ENCODE results near the gene ZSWIM4. TPM values are rescaled to one million over a fixed set of nuclear protein-coding genes. Genes with fewer than 3 reads are reported as not detected.
A peak's percentile ranks its signal among the peaks of the same experiment; 100 is the strongest.

The ZSWIM4 gene
- polyA plus RNA-seq, 2 of the 4 experiments (the other 2 are of a cell fraction): 1.6 to 3.4 TPM

DNA sequence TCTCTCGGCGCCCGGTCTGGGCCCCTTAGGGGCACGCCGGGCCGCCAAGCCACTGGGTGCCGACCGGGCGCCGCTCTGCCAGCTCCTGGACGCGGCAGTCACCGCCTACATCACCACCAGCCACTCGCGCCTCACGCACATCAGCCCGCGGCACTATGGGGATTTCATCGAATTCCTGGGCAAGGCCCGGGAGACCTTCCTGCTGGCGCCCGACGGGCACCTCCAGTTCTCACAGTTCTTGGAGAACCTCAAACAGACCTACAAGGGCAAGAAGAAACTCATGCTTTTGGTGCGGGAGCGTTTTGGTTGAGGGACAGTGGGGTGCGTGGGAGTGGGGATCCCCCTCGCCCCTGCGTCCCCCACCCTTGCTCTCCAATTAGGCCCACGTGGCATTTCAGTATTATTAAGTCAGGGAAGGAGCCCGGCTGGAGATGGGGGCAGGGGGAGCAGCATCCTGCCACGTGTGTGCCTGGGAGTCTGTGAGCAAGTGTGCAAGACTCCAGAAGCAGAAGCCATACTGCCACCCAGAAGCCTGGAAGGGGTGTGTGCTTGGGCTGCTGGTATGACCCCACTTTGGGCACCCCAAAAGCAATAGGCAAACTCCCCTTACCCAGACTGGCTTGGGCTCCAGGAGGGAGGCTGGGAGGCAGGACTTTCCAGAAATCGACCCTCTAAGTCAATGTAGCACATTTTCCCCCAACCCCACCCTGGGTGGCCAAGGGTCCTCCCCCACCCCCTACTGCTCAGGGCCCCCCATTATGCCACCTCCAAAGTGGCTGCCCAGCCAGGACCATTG, 35.7 kb downstream of the ZSWIM4 start:
- H3K4me1 ChIP-seq: peaks cover 30% of the 10 kb centered on the region
- WGBS (ENCODE audit: missing lambda C conversion rate): 88% methylated on average over 23 of the region's 32 CpGs
- FAIRE-seq (no peak), DNase-seq (ENCODE audit: low read depth in 1 of 2, low spot score in 1 of 2) (peak in 1 of 2 experiments; percentile 56), ATAC-seq (peak; percentile 7 to 10)
- ChIA-PET CTCF (no interaction called here), POLR2A (no interaction called here)
- no peaks in the 10 kb centered on the region for H3K9me3 ChIP-seq
- H3K27ac ChIP-seq: peak overlapping the region in 1 of 2 experiments; percentile 6; a peak in 1 of 6 replicates
- H3K4me2 ChIP-seq: no peak overlapping the region
- no peak overlapping the region for H3K4me3 ChIP-seq
- TF ChIP-seq SREBF2 (IDR thresholded peaks at IDR 0.05) (no peak), POLR2A (IDR thresholded peaks at IDR 0.05; ENCODE audit: low read length) (no peak), FOSB (CRISPR knock-in tag; IDR thresholded peaks at IDR 0.05) (peak; percentile 86; the same call in 1 of the 2 replicates), NPAS2 (CRISPR knock-in tag; IDR thresholded peaks at IDR 0.05; ENCODE audit: borderline replicate concordance) (no peak), CBX2 (IDR thresholded peaks at IDR 0.05; ENCODE audit: borderline replicate concordance, low read depth) (no peak), NR3C1 (IDR thresholded peaks at IDR 0.05) (no peak), HOXB5 (CRISPR knock-in tag; IDR thresholded peaks at IDR 0.05) (no peak), GATA3 (IDR thresholded peaks at IDR 0.05; ENCODE audit: borderline replicate concordance) (no peak), EP300 (IDR thresholded peaks at IDR 0.05) (no peak), HOXB13 (CRISPR knock-in tag; IDR thresholded peaks at IDR 0.05; ENCODE audit: low read depth) (no peak), HDAC2 (IDR thresholded peaks at IDR 0.05) (no peak), CBX8 (IDR thresholded peaks at IDR 0.05) (no peak), HOXA7 (CRISPR knock-in tag; IDR thresholded peaks at IDR 0.05) (peak; percentile 96), KDM1A (IDR thresholded peaks at IDR 0.05; ENCODE audit: low read depth) (no peak), CHD4 (IDR thresholded peaks at IDR 0.05; ENCODE audit: borderline replicate concordance) (no peak), JUN (IDR thresholded peaks at IDR 0.05) (peak in 1 of 2 experiments; percentile 9; a peak in 2 of 5 replicates), EHMT2 (IDR thresholded peaks at IDR 0.05; ENCODE audit: low read depth) (no peak), ZSCAN20 (CRISPR knock-in tag; IDR thresholded peaks at IDR 0.05) (no peak), RFX5 (IDR thresholded peaks at IDR 0.05) (no peak), ZC3H11A (IDR thresholded peaks at IDR 0.05) (no peak), MYC (IDR thresholded peaks at IDR 0.05; ENCODE audit: borderline replicate concordance, low read length) (no peak), ESRRA (IDR thresholded peaks at IDR 0.05; ENCODE audit: borderline replicate concordance, low read length) (no peak), NFE2L2 (conservative IDR thresholded peaks at IDR 0.05; ENCODE audit: low read length) (no peak), RCOR1 (IDR thresholded peaks at IDR 0.05; ENCODE audit: low read depth, low read length) (no peak), ZFP36 (IDR thresholded peaks at IDR 0.05; ENCODE audit: borderline replicate concordance, partially characterized antibody) (no peak), JUNB (IDR thresholded peaks at IDR 0.05) (no peak), SMC3 (IDR thresholded peaks at IDR 0.05) (no peak), TP53 (CRISPR knock-in tag; IDR thresholded peaks at IDR 0.05) (no peak; the same call in 1 of the 2 replicates), HEYL (CRISPR knock-in tag; IDR thresholded peaks at IDR 0.05) (no peak)
- TF ChIP-seq, protein P1, sequence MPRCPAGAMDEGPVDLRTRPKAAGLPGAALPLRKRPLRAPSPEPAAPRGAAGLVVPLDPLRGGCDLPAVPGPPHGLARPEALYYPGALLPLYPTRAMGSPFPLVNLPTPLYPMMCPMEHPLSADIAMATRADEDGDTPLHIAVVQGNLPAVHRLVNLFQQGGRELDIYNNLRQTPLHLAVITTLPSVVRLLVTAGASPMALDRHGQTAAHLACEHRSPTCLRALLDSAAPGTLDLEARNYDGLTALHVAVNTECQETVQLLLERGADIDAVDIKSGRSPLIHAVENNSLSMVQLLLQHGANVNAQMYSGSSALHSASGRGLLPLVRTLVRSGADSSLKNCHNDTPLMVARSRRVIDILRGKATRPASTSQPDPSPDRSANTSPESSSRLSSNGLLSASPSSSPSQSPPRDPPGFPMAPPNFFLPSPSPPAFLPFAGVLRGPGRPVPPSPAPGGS (IDR thresholded peaks at IDR 0.05): no peak
- TF ChIP-seq, protein P2, sequence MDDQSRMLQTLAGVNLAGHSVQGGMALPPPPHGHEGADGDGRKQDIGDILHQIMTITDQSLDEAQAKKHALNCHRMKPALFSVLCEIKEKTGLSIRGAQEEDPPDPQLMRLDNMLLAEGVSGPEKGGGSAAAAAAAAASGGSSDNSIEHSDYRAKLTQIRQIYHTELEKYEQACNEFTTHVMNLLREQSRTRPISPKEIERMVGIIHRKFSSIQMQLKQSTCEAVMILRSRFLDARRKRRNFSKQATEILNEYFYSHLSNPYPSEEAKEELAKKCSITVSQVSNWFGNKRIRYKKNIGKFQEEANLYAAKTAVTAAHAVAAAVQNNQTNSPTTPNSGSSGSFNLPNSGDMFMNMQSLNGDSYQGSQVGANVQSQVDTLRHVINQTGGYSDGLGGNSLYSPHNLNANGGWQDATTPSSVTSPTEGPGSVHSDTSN (IDR thresholded peaks at IDR 0.05): no peak; the same call in 1 of the 2 replicates
- TF ChIP-seq, protein P3, sequence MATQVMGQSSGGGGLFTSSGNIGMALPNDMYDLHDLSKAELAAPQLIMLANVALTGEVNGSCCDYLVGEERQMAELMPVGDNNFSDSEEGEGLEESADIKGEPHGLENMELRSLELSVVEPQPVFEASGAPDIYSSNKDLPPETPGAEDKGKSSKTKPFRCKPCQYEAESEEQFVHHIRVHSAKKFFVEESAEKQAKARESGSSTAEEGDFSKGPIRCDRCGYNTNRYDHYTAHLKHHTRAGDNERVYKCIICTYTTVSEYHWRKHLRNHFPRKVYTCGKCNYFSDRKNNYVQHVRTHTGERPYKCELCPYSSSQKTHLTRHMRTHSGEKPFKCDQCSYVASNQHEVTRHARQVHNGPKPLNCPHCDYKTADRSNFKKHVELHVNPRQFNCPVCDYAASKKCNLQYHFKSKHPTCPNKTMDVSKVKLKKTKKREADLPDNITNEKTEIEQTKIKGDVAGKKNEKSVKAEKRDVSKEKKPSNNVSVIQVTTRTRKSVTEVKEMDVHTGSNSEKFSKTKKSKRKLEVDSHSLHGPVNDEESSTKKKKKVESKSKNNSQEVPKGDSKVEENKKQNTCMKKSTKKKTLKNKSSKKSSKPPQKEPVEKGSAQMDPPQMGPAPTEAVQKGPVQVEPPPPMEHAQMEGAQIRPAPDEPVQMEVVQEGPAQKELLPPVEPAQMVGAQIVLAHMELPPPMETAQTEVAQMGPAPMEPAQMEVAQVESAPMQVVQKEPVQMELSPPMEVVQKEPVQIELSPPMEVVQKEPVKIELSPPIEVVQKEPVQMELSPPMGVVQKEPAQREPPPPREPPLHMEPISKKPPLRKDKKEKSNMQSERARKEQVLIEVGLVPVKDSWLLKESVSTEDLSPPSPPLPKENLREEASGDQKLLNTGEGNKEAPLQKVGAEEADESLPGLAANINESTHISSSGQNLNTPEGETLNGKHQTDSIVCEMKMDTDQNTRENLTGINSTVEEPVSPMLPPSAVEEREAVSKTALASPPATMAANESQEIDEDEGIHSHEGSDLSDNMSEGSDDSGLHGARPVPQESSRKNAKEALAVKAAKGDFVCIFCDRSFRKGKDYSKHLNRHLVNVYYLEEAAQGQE (IDR thresholded peaks at IDR 0.05): no peak
- TF ChIP-seq, protein P4, sequence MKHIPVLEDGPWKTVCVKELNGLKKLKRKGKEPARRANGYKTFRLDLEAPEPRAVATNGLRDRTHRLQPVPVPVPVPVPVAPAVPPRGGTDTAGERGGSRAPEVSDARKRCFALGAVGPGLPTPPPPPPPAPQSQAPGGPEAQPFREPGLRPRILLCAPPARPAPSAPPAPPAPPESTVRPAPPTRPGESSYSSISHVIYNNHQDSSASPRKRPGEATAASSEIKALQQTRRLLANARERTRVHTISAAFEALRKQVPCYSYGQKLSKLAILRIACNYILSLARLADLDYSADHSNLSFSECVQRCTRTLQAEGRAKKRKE (CRISPR knock-in tag; IDR thresholded peaks at IDR 0.05; ENCODE audit: low read depth): 0 out of 2 replicates have a peak, but pooled peaks have one; percentile 42
- TF ChIP-seq, protein P5, sequence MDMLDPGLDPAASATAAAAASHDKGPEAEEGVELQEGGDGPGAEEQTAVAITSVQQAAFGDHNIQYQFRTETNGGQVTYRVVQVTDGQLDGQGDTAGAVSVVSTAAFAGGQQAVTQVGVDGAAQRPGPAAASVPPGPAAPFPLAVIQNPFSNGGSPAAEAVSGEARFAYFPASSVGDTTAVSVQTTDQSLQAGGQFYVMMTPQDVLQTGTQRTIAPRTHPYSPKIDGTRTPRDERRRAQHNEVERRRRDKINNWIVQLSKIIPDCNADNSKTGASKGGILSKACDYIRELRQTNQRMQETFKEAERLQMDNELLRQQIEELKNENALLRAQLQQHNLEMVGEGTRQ (IDR thresholded peaks at IDR 0.05): no peak

All from A549 (cell line).